Measurements from ENCODE around the gene SPATA2L. TPM values are rescaled to one million over a fixed set of nuclear protein-coding genes. Genes with fewer than 3 reads are reported as not detected.

SPATA2L gene
- total RNA-seq, 1 donor from 2014 or later, result 24.0 TPM

DNA sequence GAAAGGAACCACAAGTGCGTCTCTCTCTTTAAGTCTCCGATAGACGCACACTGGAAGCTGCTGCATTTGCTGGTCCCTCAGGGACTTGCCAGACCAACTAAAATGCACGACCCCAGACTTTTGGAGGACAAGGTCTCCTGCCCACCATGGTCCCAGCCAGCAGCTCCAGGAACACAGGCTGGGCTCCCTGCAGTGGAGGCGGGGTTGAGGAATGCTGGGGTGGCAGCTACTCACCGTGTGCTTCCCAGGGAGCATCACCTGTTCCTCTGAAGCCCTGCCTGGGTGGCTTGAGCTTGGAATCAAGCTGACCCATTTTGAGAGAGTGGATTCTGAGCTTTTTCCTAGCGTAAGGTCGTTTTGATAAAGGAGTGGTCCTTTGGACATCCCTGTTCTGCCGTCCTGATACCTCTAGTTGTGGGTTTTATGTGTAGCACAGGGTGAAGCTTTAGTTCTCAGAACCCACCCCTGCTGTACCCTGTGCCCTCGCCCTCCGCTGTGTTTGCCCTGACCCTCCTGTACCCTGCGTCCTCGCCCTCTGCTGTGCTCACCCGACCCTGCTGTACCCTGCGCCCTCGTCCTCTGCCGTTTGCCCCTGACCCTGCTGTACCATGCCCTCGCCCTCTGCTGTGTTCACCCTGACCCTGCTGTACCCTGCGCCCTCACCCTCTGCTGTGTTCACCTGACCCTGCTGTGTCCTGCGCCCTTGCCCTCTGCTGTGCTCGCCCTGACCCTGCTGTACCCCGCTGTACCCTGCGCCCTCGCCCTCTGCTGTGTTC lies 30.8 kb upstream of the SPATA2L start:
- H3K36me3 ChIP-seq (ENCODE audit: control insufficient read depth, insufficient read depth, low read length), result peaks cover 3% of the 10 kb centered on the region

DNA sequence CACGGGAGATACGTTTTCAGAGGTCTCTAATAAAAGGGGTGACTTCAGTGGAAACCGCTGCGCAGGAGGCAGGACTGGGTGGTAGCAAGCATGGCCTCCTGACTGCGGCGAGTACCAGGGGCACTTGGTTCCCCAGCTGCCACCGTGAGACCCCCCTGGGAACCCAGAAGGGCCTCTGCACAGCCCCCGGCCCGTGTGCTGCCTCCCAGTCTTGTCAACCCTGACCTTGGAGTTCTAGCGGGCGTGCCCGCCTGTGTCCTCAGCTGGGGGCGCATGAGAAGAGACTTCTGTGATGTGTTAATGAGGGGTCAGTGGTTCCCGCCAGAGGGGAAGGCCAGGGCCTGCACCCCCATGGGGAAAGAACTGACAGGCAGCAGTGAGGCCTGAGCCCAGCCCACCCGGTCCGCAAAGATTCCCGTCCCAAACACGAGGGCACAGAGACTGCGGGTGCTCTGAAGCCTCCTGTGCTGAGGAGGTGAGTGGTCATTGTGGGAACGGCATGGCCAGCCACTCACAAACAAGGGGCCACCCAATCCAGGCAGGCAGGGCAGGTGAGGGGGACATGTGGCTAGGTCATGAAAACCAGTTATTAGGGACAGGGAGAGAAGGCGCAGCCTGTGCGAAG lies 29.2 kb upstream of the SPATA2L start:
- TF ChIP-seq, protein P1, sequence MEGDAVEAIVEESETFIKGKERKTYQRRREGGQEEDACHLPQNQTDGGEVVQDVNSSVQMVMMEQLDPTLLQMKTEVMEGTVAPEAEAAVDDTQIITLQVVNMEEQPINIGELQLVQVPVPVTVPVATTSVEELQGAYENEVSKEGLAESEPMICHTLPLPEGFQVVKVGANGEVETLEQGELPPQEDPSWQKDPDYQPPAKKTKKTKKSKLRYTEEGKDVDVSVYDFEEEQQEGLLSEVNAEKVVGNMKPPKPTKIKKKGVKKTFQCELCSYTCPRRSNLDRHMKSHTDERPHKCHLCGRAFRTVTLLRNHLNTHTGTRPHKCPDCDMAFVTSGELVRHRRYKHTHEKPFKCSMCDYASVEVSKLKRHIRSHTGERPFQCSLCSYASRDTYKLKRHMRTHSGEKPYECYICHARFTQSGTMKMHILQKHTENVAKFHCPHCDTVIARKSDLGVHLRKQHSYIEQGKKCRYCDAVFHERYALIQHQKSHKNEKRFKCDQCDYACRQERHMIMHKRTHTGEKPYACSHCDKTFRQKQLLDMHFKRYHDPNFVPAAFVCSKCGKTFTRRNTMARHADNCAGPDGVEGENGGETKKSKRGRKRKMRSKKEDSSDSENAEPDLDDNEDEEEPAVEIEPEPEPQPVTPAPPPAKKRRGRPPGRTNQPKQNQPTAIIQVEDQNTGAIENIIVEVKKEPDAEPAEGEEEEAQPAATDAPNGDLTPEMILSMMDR (IDR thresholded peaks at IDR 0.05; ENCODE audit: insufficient read depth, low read length, poor library complexity, severe bottlenecking), result no peak
- Histone ChIP-seq H3K4me3 (ENCODE audit: low read depth, low read length) (no peak overlapping the region), H3K27me3 (ENCODE audit: control insufficient read depth, insufficient read depth, low read length) (no peaks in the 10 kb centered on the region), H3K36me3 (ENCODE audit: control insufficient read depth, insufficient read depth, low read length) (peaks cover 3% of the 10 kb centered on the region)
- DNase-seq (ENCODE audit: low read depth), result no peak

More for the DNA sequence above, 30.8 kb upstream of the SPATA2L start:
- TF ChIP-seq, protein P1 (IDR thresholded peaks at IDR 0.05; ENCODE audit: insufficient read depth, low read length, poor library complexity, severe bottlenecking), result no peak
- H3K4me3 ChIP-seq (ENCODE audit: low read depth, low read length), result no peak overlapping the region
- no peaks in the 10 kb centered on the region for H3K27me3 ChIP-seq (ENCODE audit: control insufficient read depth, insufficient read depth, low read length)
- DNase-seq (ENCODE audit: low read depth), result no peak

DNA sequence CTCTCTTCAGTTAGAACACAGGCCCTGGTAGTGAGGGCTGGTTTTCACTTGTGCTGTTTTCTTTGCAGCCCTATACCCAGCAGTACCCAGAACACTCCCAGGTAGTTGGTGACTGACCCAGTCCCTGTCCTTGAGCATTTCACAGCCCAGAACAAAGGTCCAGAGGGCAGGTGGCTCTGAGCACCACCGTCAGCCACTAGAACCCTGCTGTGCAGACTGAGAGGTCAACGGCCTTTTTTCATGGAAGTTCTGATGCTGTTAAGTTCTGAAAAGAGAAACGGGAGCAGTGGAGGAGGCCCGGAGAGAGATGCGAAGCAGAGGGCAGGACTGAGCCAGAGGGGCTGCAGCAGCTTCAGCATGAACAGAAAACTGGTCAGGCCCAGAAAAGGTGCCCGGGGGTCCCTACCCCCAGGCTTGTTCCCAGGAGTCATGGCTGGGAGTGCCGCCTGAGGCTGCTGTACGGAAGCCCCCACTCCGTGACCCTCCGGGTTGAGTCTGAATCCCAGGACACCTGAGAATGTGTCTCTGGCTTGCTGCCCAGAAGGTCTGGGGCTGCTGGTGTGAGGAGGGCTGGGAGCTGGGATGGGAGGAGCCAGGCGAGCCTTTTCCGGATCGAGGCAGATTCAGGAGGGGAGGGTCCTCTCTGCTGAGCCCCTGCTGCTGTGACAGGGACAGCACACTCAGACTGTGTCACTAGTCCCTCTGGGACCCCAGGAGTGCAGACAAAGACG lies 28.5 kb upstream of the SPATA2L start:
- TF ChIP-seq, protein P1 (IDR thresholded peaks at IDR 0.05; ENCODE audit: insufficient read depth, low read length, poor library complexity, severe bottlenecking), result no peak
- Histone ChIP-seq H3K36me3 (ENCODE audit: control insufficient read depth, insufficient read depth, low read length) (peaks cover 3% of the 10 kb centered on the region), H3K27me3 (ENCODE audit: control insufficient read depth, insufficient read depth, low read length) (no peaks in the 10 kb centered on the region), H3K4me3 (ENCODE audit: low read depth, low read length) (no peak overlapping the region)
- no peak for DNase-seq (ENCODE audit: low read depth)

DNA sequence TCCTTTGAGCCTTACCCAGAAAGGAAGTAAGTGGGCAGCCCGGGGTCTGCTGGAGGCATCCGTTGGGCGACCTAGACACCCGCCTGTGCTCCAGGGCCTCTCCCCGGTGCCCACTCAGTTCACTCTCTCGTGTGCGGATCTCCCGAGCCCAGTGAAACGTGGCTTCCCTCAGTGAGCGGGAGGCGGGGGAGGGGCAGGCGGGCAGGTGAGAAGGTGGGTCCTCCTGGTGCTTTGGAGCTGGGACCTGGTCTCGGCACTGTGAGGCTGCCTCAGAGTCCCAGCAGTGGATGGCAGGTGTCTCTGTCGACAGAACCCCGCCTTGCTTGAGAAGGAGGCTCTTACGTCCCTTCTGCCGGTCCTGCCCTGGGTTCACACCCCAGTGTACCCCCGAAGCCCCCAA lies 27.8 kb upstream of the SPATA2L start:
- peaks cover 4% of the 10 kb centered on the region for H3K36me3 ChIP-seq (ENCODE audit: control insufficient read depth, insufficient read depth, low read length)
- H3K4me3 ChIP-seq (ENCODE audit: low read depth, low read length), result no peak overlapping the region
- H3K27me3 ChIP-seq (ENCODE audit: control insufficient read depth, insufficient read depth, low read length), result no peaks in the 10 kb centered on the region
- TF ChIP-seq, protein P1 (IDR thresholded peaks at IDR 0.05; ENCODE audit: insufficient read depth, low read length, poor library complexity, severe bottlenecking), result no peak
- no peak for DNase-seq (ENCODE audit: low read depth)

DNA sequence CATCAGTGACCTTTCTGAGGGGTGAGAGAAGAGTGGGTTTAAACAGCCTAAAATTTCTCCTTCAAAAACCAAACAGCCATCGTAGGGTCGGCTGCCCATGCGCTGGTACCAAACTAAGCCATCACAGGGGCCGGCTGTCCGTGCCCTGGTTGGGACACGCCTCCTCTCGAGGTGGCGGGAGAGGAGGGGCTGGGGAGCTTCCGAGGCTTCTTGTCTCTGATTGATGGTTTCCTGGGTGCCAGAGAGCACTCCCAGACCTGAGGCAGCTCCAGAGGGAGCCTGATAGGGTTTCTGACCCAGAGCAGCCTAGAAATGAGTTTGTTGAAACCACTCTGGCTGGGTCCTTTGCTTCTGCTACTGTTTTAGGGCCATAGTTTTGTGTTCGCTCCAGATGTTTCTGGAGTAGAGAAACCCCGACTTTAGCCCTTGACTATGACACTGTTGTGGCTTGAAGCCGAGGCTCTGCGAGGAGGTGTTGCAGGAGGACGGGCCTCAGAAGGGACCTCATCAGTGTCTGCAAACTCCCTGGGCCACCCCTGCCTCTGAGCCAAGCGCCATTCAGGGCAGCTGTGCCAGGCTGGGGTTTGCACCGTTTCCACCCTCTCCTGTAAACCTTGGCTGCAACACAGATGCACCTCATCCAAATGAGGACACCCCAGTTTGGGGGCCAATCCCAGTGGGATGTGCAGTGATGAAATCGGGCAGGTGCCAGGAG lies 26.1 kb upstream of the SPATA2L start:
- H3K4me3 ChIP-seq (ENCODE audit: low read depth, low read length), result no peak overlapping the region
- H3K27me3 ChIP-seq (ENCODE audit: control insufficient read depth, insufficient read depth, low read length), result no peaks in the 10 kb centered on the region
- DNase-seq (ENCODE audit: low read depth), result no peak
- TF ChIP-seq, protein P1 (IDR thresholded peaks at IDR 0.05; ENCODE audit: insufficient read depth, low read length, poor library complexity, severe bottlenecking), result no peak
- H3K36me3 ChIP-seq (ENCODE audit: control insufficient read depth, insufficient read depth, low read length), result peaks cover 12% of the 10 kb centered on the region
